HepG2 (cell line): Measurements from ENCODE around the gene MICAL1. TPM values are rescaled to one million over a fixed set of nuclear protein-coding genes. Genes with fewer than 3 reads are reported as not detected.

ENCODE experiments used
- ATAC-seq: fragments of 200-7000 bp; cut with Tn5 transposase; 3 replicates; pipeline ENCODE4 v1.9.1; 2020; ENCODE audit warnings: mild to moderate bottlenecking, moderate library complexity
- BruUV-seq: library from RNA; stranded (reverse); fragments of 400-500 nt; replicated peaks from 2 replicates; lab custom pipeline; 2021; lab: Mats Ljungman, UMichigan
- CTCF ChIA-PET: fragments of 300-600 bp; formaldehyde crosslinking; extraction: SDS; loops from one replicate; lab custom pipeline; 2021; ENCODE audit warnings: low total read pairs, inconsistent platforms, low intra/inter-chr PET ratio; lab: Yijun Ruan, JAX
- POLR2A ChIA-PET: fragments of 350-600 bp; sonication (Branson Sonifier 250); formaldehyde crosslinking; loops from one replicate; lab custom pipeline; 2020; ENCODE audit warnings: antibody characterized with exemption, inconsistent platforms; lab: Yijun Ruan, JAX
- DNase-seq: peaks from one replicate; pipeline ENCODE4 v3.0.0-alpha.2; 2015; ENCODE audit warnings: low spot score
- FAIRE-seq: peaks from 3 replicates; lab custom pipeline; 2011; peaks lifted over from hg19 to GRCh38; lab: Jason Lieb, UNC
- H2AFZ ChIP-seq: one replicate; pipeline ENCODE4 v1.6.1; 2011; ENCODE audit warnings: low read length, inconsistent platforms
- H3K27ac ChIP-seq: fragments of 300-600 bp; 3 replicates; pipeline ENCODE4 v1.8.0; 2011; ENCODE audit warnings: mixed run types, mild to moderate bottlenecking, mixed read lengths, low read length, inconsistent platforms; ENCODE audit not compliant: insufficient read depth; ENCODE audit errors: extremely low read length
- H3K27me3 ChIP-seq, 2 experiments: fragments of 200-600 bp in 1 of 2; 2 replicates in 1 of 2; 3 replicates in 1 of 2; pipeline versions ENCODE4 v1.6.0 to v1.8.0; 2011; ENCODE audit warnings: low read length in 2 of 2, mild to moderate bottlenecking in 2 of 2, moderate library complexity in 2 of 2, inconsistent platforms in 1 of 2; ENCODE audit not compliant: insufficient read depth in 2 of 2, control insufficient read depth in 1 of 2
- H3K36me3 ChIP-seq, 2 experiments: fragments of 200-600 bp in 1 of 2; replicated peaks in 1 of 2; 2 replicates in 1 of 2; 3 replicates in 1 of 2; pipeline versions ENCODE4 v1.5.1 to v1.8.0; 2011; ENCODE audit warnings: low read length in 2 of 2, inconsistent platforms in 1 of 2; ENCODE audit not compliant: insufficient read depth in 2 of 2, control insufficient read depth in 1 of 2
- H3K4me1 ChIP-seq: 2 replicates; pipeline ENCODE4 v1.5.1; 2012; ENCODE audit warnings: low read length, inconsistent platforms; ENCODE audit not compliant: insufficient read depth
- H3K4me2 ChIP-seq: 2 replicates; pipeline ENCODE4 v1.6.0; 2011; ENCODE audit warnings: low read depth, low read length, inconsistent platforms
- H3K4me3 ChIP-seq, 3 experiments: fragments of 200-600 bp in 1 of 3; sonication (generic), shearing (Covaris generic) in 1 of 3; replicated peaks in 1 of 3; 2 replicates each; pipeline ENCODE4 v1.5.1; 2011 to 2016; ENCODE audit warnings: low read length in 3 of 3, inconsistent platforms in 2 of 3, low read depth in 2 of 3, mild to moderate bottlenecking in 2 of 3, control low read depth in 1 of 3, mixed read lengths in 1 of 3; ENCODE audit not compliant: insufficient read depth in 1 of 3
- H3K79me2 ChIP-seq: one replicate; pipeline ENCODE4 v1.6.1; 2011; ENCODE audit warnings: low read length, inconsistent platforms; ENCODE audit not compliant: insufficient read depth
- H3K9ac ChIP-seq: 2 replicates; pipeline ENCODE4 v1.6.0; 2011; ENCODE audit warnings: mild to moderate bottlenecking, low read depth, low read length, inconsistent platforms; ENCODE audit not compliant: insufficient read depth
- H3K9me3 ChIP-seq: 2 replicates; pipeline ENCODE4 v1.5.1; 2012; ENCODE audit warnings: mild to moderate bottlenecking, low read length
- H4K20me1 ChIP-seq: 2 replicates; pipeline ENCODE4 v1.6.0; 2011; ENCODE audit warnings: inconsistent platforms, mild to moderate bottlenecking, low read length, moderate library complexity; ENCODE audit not compliant: insufficient read depth
- HIC2 ChIP-seq: sonication (generic); formaldehyde crosslinking; IDR thresholded peaks from 2 replicates; pipeline ENCODE4 v1.9.0; 2022; ENCODE audit warnings: low read depth, missing genetic modification reagents
- HNRNPL ChIP-seq: fragments of 200-400 bp; formaldehyde crosslinking; IDR thresholded peaks from 2 replicates; pipeline ENCODE4 v1.6.1; 2017; ENCODE audit warnings: mild to moderate bottlenecking, low read depth, low read length
- JARID2 ChIP-seq: sonication (generic); formaldehyde crosslinking; IDR thresholded peaks from 2 replicates; pipeline ENCODE4 v1.8.1; 2023; ENCODE audit warnings: missing genetic modification reagents, inconsistent platforms; ENCODE audit not compliant: insufficient replicate concordance
- KLF9 ChIP-seq: IDR thresholded peaks from 2 replicates; pipeline ENCODE4 v1.6.1; 2016; ENCODE audit warnings: low read depth
- NR1H2 ChIP-seq: sonication (generic); formaldehyde crosslinking; IDR thresholded peaks from 2 replicates; pipeline ENCODE4 v1.8.1; 2022; ENCODE audit warnings: low read depth, missing genetic modification reagents, borderline replicate concordance
- SAFB2 ChIP-seq: sonication (generic); formaldehyde crosslinking; IDR thresholded peaks from 2 replicates; pipeline ENCODE4 v1.5.1; 2020; ENCODE audit warnings: missing genetic modification reagents, low read depth, mild to moderate bottlenecking, borderline replicate concordance
- SRSF9 ChIP-seq: fragments of 200-400 bp; formaldehyde crosslinking; IDR thresholded peaks from 2 replicates; pipeline ENCODE4 v1.6.1; 2018; ENCODE audit warnings: borderline replicate concordance, mild to moderate bottlenecking, low read depth, low read length; ENCODE audit not compliant: insufficient read depth, poor library complexity, severe bottlenecking
- ZBTB49 ChIP-seq: sonication (generic); formaldehyde crosslinking; IDR thresholded peaks from 2 replicates; pipeline ENCODE4 v1.4.0; 2020; ENCODE audit warnings: missing genetic modification reagents, borderline replicate concordance
- ZKSCAN1 ChIP-seq: fragments of 150-350 bp; IDR thresholded peaks from 2 replicates; pipeline ENCODE4 v1.6.1; 2014; ENCODE audit warnings: low read length
- ZNF329 ChIP-seq: sonication (generic); formaldehyde crosslinking; IDR thresholded peaks from 2 replicates; pipeline ENCODE4 v1.9.0; 2021; ENCODE audit warnings: low read depth, mild to moderate bottlenecking, missing genetic modification reagents
- ZNF530 ChIP-seq: sonication (generic); formaldehyde crosslinking; IDR thresholded peaks from 2 replicates; pipeline ENCODE4 v1.5.0; 2020; ENCODE audit warnings: low read depth, mild to moderate bottlenecking, missing genetic modification reagents
- ZNF777 ChIP-seq: sonication (generic); formaldehyde crosslinking; IDR thresholded peaks from 2 replicates; pipeline ENCODE4 v1.4.0; 2020; ENCODE audit warnings: missing genetic modification reagents
- WGBS: methylation state at CpG from one replicate; pipeline ENCODE4 v1.1.6; 2017; ENCODE audit warnings: low lambda C conversion rate; 5-methylcytosine and 5-hydroxymethylcytosine counted together
- in situ Hi-C: cut with HindIII; loops from 2 replicates; pipeline ENCODE4 v1.10.0; 2017; ENCODE audit warnings: low pct_unique_long_range_greater_than_20kb; ENCODE audit not compliant: extremely low pct_ligation_motif_present
- intact Hi-C: fragments of 100-400 bp; cut with micrococcal nuclease; formaldehyde crosslinking; loops from one replicate; pipeline ENCODE4 v1.10.0; 2022; ENCODE audit not compliant: unreplicated experiment
- polyA plus RNA-seq, 8 experiments: library from polyadenylated mRNA; depleted of rRNA in 3 of 8; stranded (reverse) in 7 of 8; unstranded in 1 of 8; fragments of >200 nt; fragmentation: Illumina TruSeq in 4 of 8; extraction: Trizol in 4 of 8; gene quantifications; 2 replicates each; pipeline versions ENCODE4 v1.2.1 to v1.2.3, GENCODE V29; 2011 to 2016; ENCODE audit warnings: low read depth in 4 of 8, missing spikeins in 1 of 8, mixed read lengths in 1 of 8; ENCODE audit not compliant: insufficient read depth in 1 of 8
- total RNA-seq, 5 experiments: library from RNA; depleted of rRNA; stranded (reverse); fragments of >200 nt; fragmentation: Illumina TruSeq; extraction: Trizol; gene quantifications; 2 replicates each; pipeline ENCODE4 v1.2.3, GENCODE V29; 2016; ENCODE audit warnings: low read depth in 1 of 5

MICAL1 gene
- total and polyA plus RNA-seq, 2 of the 13 experiments (the other 11 are each of a cell fraction or from before 2014, with no cell fraction given), result 6.9 to 39.0 TPM

- WGBS, result 99% methylated on average over 20 of the region's 27 CpGs
- no peak overlapping the region for H2AFZ ChIP-seq
- no peaks in the 10 kb centered on the region for H3K79me2 ChIP-seq
- H3K9ac ChIP-seq, result no peak overlapping the region
- no peaks in the 10 kb centered on the region for H3K27me3 ChIP-seq
- CTCF ChIA-PET, result no interaction called here
- H4K20me1 ChIP-seq, result no peaks in the 10 kb centered on the region
- intact Hi-C loops, result no loop called here
- POLR2A ChIA-PET, result interaction anchor here (5.4 kb wide), 1 partner anchor 13 kb away, joined by 22 read pairs; the partner anchor contains the start of genes PPIL6 and SMPD2
- H3K36me3 ChIP-seq, result no peaks in the 10 kb centered on the region; a peak in 1 of 5 replicates
- peak overlapping the region; percentile 78 for H3K4me2 ChIP-seq
- ATAC-seq (no peak), FAIRE-seq (no peak), DNase-seq (no peak)
- H3K27ac ChIP-seq, result no peak overlapping the region
- no TSS peak for BruUV-seq
- TF ChIP-seq HNRNPL (0 out of 2 replicates have a peak, but pooled peaks have one; percentile 18), NR1H2 (CRISPR knock-in tag) (no peak)
- in situ Hi-C loops, result no loop called here
- H3K9me3 ChIP-seq, result no peaks in the 10 kb centered on the region
- 0 out of 6 replicates have a peak overlapping the region, but pooled peaks of 1 of the 3 experiments have one; percentile 92 for H3K4me3 ChIP-seq
- peaks cover 20% of the 10 kb centered on the region for H3K4me1 ChIP-seq
Measured at GRCh38 chr6:109453594-109454495, 1.7 kb downstream of the MICAL1 start.

GRCh38 chr6:109453156-109453555 is 2.4 kb downstream of the MICAL1 start:
- Histone ChIP-seq H3K4me1 (peaks cover 20% of the 10 kb centered on the region), H3K9me3 (no peaks in the 10 kb centered on the region), H3K27me3 (no peaks in the 10 kb centered on the region), H2AFZ (no peak overlapping the region), H3K79me2 (no peaks in the 10 kb centered on the region), H3K4me2 (no peak overlapping the region), H3K4me3 (no peak overlapping the region), H3K27ac (no peak overlapping the region), H3K9ac (no peak overlapping the region), H4K20me1 (no peaks in the 10 kb centered on the region), H3K36me3 (no peaks in the 10 kb centered on the region; a peak in 1 of 5 replicates)
- in situ Hi-C loops, result no loop called here
- no peak for FAIRE-seq
- CTCF ChIA-PET, result no interaction called here
- no peak for ATAC-seq
- 100% methylated on average over 2 of the region's 2 CpGs for WGBS
- no TSS peak for BruUV-seq
- POLR2A ChIA-PET, result interaction anchor here (5.4 kb wide), 1 partner anchor 12 kb away, joined by 22 read pairs; the partner anchor contains the start of genes PPIL6 and SMPD2
- intact Hi-C loops, result no loop called here
- no peak for DNase-seq
- no peak for TF ChIP-seq ZBTB49
- TF ChIP-seq KLF9 (CRISPR knock-in tag), result no peak
- TF ChIP-seq SRSF9, result no peak
- TF ChIP-seq SAFB2 (CRISPR knock-in tag), result no peak
- no peak for TF ChIP-seq ZKSCAN1
- no peak for TF ChIP-seq JARID2 (CRISPR knock-in tag)
- no peak for TF ChIP-seq ZNF329 (CRISPR knock-in tag)
- TF ChIP-seq ZNF530 (CRISPR knock-in tag), result no peak
- TF ChIP-seq ZNF777 (CRISPR knock-in tag), result no peak
- no peak for TF ChIP-seq HIC2 (CRISPR knock-in tag)
